Stomach (tissue), 4 donors: ENCODE data around the gene SLN.

Experiments used
- EP300 ChIP-seq: sonication (generic); formaldehyde crosslinking; IDR thresholded peaks from one replicate; pipeline ENCODE4 v1.6.1; 2017; ENCODE audit warnings: antibody characterized with exemption
- POLR2A ChIP-seq, 4 donors: fragments of 450-650 bp; IDR thresholded peaks; one replicate each; pipeline ENCODE4 v1.6.1; 2016; ENCODE audit warnings: antibody characterized with exemption in 4 of 4, control low read depth in 2 of 4, mild to moderate bottlenecking in 1 of 4, moderate library complexity in 1 of 4
- POLR2AphosphoS5 ChIP-seq, 3 donors: sonication (generic); formaldehyde crosslinking; IDR thresholded peaks; one replicate each; pipeline ENCODE4 v1.6.1; 2016; ENCODE audit warnings: antibody characterized with exemption in 3 of 3
- TF ChIP-seq, protein P1 (sequence below), 7 experiments: fragments of 450-650 bp in 4 of 7; fragments of 200-600 bp in 3 of 7; sonication (generic) in 3 of 7; IDR thresholded peaks; one replicate each; pipeline ENCODE4 v1.5.1; 2016 to 2019; ENCODE audit warnings: antibody characterized with exemption in 7 of 7, control low read depth in 2 of 7, mild to moderate bottlenecking in 1 of 7

DNA sequence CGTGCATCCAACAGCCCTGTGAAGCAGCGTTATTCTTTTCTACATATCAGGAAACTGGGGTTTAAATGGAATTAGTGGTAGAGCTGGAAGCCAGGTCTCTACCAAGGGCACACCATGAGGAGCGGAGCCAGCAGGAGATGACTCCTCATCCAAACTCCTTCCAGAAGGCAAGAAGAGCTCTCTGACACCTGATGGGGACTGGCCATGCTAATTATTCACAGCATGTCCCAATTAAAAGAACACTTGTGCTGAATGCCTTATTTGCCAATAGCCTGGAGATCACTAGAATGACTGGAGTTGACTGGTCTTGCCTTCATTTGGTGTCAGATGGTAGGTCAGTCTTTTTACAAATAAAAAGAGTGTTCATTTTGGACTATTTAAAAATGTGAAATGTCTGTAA, 32.9 kb upstream of the SLN start:
- TF ChIP-seq POLR2A (IDR thresholded peaks at IDR 0.05) = no peak
- TF ChIP-seq POLR2AphosphoS5 (IDR thresholded peaks at IDR 0.05) = no peak
- TF ChIP-seq, protein P1, sequence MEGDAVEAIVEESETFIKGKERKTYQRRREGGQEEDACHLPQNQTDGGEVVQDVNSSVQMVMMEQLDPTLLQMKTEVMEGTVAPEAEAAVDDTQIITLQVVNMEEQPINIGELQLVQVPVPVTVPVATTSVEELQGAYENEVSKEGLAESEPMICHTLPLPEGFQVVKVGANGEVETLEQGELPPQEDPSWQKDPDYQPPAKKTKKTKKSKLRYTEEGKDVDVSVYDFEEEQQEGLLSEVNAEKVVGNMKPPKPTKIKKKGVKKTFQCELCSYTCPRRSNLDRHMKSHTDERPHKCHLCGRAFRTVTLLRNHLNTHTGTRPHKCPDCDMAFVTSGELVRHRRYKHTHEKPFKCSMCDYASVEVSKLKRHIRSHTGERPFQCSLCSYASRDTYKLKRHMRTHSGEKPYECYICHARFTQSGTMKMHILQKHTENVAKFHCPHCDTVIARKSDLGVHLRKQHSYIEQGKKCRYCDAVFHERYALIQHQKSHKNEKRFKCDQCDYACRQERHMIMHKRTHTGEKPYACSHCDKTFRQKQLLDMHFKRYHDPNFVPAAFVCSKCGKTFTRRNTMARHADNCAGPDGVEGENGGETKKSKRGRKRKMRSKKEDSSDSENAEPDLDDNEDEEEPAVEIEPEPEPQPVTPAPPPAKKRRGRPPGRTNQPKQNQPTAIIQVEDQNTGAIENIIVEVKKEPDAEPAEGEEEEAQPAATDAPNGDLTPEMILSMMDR (IDR thresholded peaks at IDR 0.05) = no peak
- no peak for TF ChIP-seq EP300
